H1 (cell line): ENCODE results near the gene DYRK1A. TPM values are rescaled to one million over a fixed set of nuclear protein-coding genes. Genes with fewer than 3 reads are reported as not detected.
A peak's percentile ranks its signal among the peaks of the same experiment; 100 is the strongest.

Experiments
- CTCF ChIA-PET: fragments of 300-600 bp; sonication (Branson Sonifier 250); formaldehyde crosslinking; loops from one replicate; lab custom pipeline; 2021; ENCODE audit not compliant: partially characterized antibody; lab: Charles Lee
- POLR2A ChIA-PET: fragments of 300-600 bp; sonication (Branson Sonifier 250); formaldehyde crosslinking; loops from one replicate; lab custom pipeline; 2021; ENCODE audit warnings: inconsistent platforms; ENCODE audit not compliant: partially characterized antibody; lab: Charles Lee
- DNase-seq, 2 experiments: peaks; one replicate each; pipeline versions ENCODE4 v3.0.0 to v3.0.0-alpha.2; 2010 to 2022; ENCODE audit warnings: low spot score in 2 of 2, low read depth in 1 of 2, mixed read lengths in 1 of 2
- FAIRE-seq: peaks from 2 replicates; lab custom pipeline; 2011; peaks lifted over from hg19 to GRCh38; lab: Jason Lieb, UNC
- H2AFZ ChIP-seq: 2 replicates; pipeline ENCODE4 v1.8.1; 2012; ENCODE audit warnings: low read length, inconsistent platforms
- H2AK5ac ChIP-seq: 2 replicates; pipeline ENCODE4 v1.6.1; 2013; ENCODE audit warnings: low read depth, low read length
- H2BK120ac ChIP-seq: replicated peaks from 2 replicates; pipeline ENCODE3; 2013; ENCODE audit warnings: low read depth, low read length, inconsistent platforms
- H2BK12ac ChIP-seq: 2 replicates; pipeline ENCODE4 v1.6.1; 2013; ENCODE audit warnings: low read depth, low read length
- H2BK15ac ChIP-seq: 2 replicates; pipeline ENCODE4 v1.6.1; 2013; ENCODE audit warnings: low read length
- H2BK20ac ChIP-seq: 2 replicates; pipeline ENCODE4 v1.6.1; 2013; ENCODE audit warnings: low read length
- H2BK5ac ChIP-seq: 2 replicates; pipeline ENCODE4 v1.6.1; 2013; ENCODE audit warnings: low read depth, low read length
- H3K14ac ChIP-seq: 2 replicates; pipeline ENCODE4 v1.6.1; 2013; ENCODE audit warnings: inconsistent platforms; ENCODE audit not compliant: insufficient read length
- H3K18ac ChIP-seq: 2 replicates; pipeline ENCODE4 v1.6.1; 2013; ENCODE audit warnings: low read length; ENCODE audit errors: extremely low read depth
- H3K23ac ChIP-seq: 2 replicates; pipeline ENCODE4 v1.6.1; 2013; ENCODE audit warnings: inconsistent platforms; ENCODE audit not compliant: insufficient read length
- H3K23me2 ChIP-seq: 2 replicates; pipeline ENCODE4 v1.6.1; 2013; ENCODE audit warnings: low read depth, low read length
- H3K27ac ChIP-seq: 2 replicates; pipeline ENCODE4 v1.6.1; 2011; ENCODE audit warnings: low read depth, low read length, inconsistent platforms
- H3K27me3 ChIP-seq, 4 experiments: replicated peaks in 1 of 4; 1 replicate in 1 of 4; 2 replicates in 3 of 4; pipeline versions ENCODE4 v1.6.1 to v1.8.1; 2011 to 2013; ENCODE audit warnings: low read length in 3 of 4, mild to moderate bottlenecking in 3 of 4, inconsistent platforms in 2 of 4, mixed read lengths in 2 of 4, moderate library complexity in 1 of 4; ENCODE audit not compliant: control insufficient read depth in 3 of 4, insufficient read depth in 3 of 4; ENCODE audit errors: extremely low read depth in 1 of 4
- H3K36me3 ChIP-seq, 4 experiments: 2 replicates each; pipeline versions ENCODE4 v1.6.1 to v1.8.1; 2011 to 2013; ENCODE audit warnings: mild to moderate bottlenecking in 4 of 4, low read length in 3 of 4, moderate library complexity in 2 of 4, control low read depth in 1 of 4, inconsistent platforms in 1 of 4; ENCODE audit not compliant: insufficient read depth in 4 of 4, control insufficient read depth in 2 of 4
- H3K4ac ChIP-seq: replicated peaks from 2 replicates; pipeline ENCODE3; 2013; ENCODE audit warnings: low read length, low read depth, mixed read lengths, inconsistent platforms; ENCODE audit not compliant: insufficient read length
- H3K4me1 ChIP-seq, 4 experiments: replicated peaks in 1 of 4; 1 replicate in 1 of 4; 2 replicates in 3 of 4; pipeline versions ENCODE4 v1.6.1 to v1.8.1; 2011 to 2013; ENCODE audit warnings: low read length in 3 of 4, inconsistent platforms in 2 of 4, mixed read lengths in 1 of 4; ENCODE audit not compliant: insufficient read depth in 4 of 4, control insufficient read depth in 3 of 4
- H3K4me2 ChIP-seq, 2 experiments: 2 replicates each; pipeline versions ENCODE4 v1.6.1 to v1.8.1; 2011 to 2013; ENCODE audit warnings: low read depth in 2 of 2, low read length in 2 of 2, control low read depth in 1 of 2, inconsistent platforms in 1 of 2, mild to moderate bottlenecking in 1 of 2; ENCODE audit not compliant: insufficient read depth in 1 of 2
- H3K4me3 ChIP-seq, 4 experiments: fragments of 200-600, 300-600 bp in 1 of 4; sonication (generic), shearing (Covaris generic), sonication (Bioruptor Twin) in 1 of 4; 2 replicates each; pipeline versions ENCODE4 v1.5.1 to v1.8.1; 2011 to 2016; ENCODE audit warnings: low read length in 4 of 4, low read depth in 3 of 4, control low read depth in 2 of 4, inconsistent platforms in 2 of 4, mild to moderate bottlenecking in 2 of 4, mixed read lengths in 1 of 4, moderate library complexity in 1 of 4; ENCODE audit not compliant: insufficient read depth in 2 of 4; ENCODE audit errors: extremely low read depth in 1 of 4
- H3K56ac ChIP-seq: replicated peaks from 2 replicates; pipeline ENCODE3; 2013; ENCODE audit warnings: low read depth, mild to moderate bottlenecking, mixed read lengths, low read length, inconsistent platforms; ENCODE audit not compliant: insufficient read length
- H3K79me1 ChIP-seq: 2 replicates; pipeline ENCODE4 v1.6.1; 2013; ENCODE audit warnings: low read depth, low read length, control low read depth
- H3K79me2 ChIP-seq, 2 experiments: 2 replicates each; pipeline versions ENCODE4 v1.6.1 to v1.8.1; 2012 to 2013; ENCODE audit warnings: low read length in 2 of 2, mild to moderate bottlenecking in 2 of 2, inconsistent platforms in 1 of 2; ENCODE audit not compliant: insufficient read depth in 2 of 2, control insufficient read depth in 1 of 2
- H3K9ac ChIP-seq, 4 experiments: replicated peaks in 1 of 4; 1 replicate in 1 of 4; 2 replicates in 3 of 4; pipeline versions ENCODE4 v1.6.1 to v1.8.1; 2011 to 2013; ENCODE audit warnings: low read depth in 3 of 4, low read length in 3 of 4, control low read depth in 2 of 4, mild to moderate bottlenecking in 2 of 4, moderate library complexity in 2 of 4, inconsistent platforms in 1 of 4; ENCODE audit errors: extremely low read depth in 1 of 4
- H3K9me3 ChIP-seq, 2 experiments: 2 replicates each; pipeline versions ENCODE4 v1.6.1 to v1.8.1; 2012 to 2013; ENCODE audit warnings: mild to moderate bottlenecking in 2 of 2, moderate library complexity in 2 of 2, control low read depth in 1 of 2, inconsistent platforms in 1 of 2, low read depth in 1 of 2, low read length in 1 of 2, mixed read lengths in 1 of 2; ENCODE audit not compliant: insufficient read depth in 2 of 2
- H4K20me1 ChIP-seq, 2 experiments: replicated peaks in 1 of 2; 2 replicates each; pipeline versions ENCODE3 to v1.8.1; 2011 to 2013; ENCODE audit warnings: inconsistent platforms in 2 of 2, low read length in 2 of 2, mild to moderate bottlenecking in 1 of 2; ENCODE audit not compliant: insufficient read depth in 2 of 2, control insufficient read depth in 1 of 2
- H4K5ac ChIP-seq: 2 replicates; pipeline ENCODE4 v1.6.1; 2013; ENCODE audit warnings: low read length, low read depth, mixed read lengths, inconsistent platforms; ENCODE audit not compliant: insufficient read length
- H4K8ac ChIP-seq: 2 replicates; pipeline ENCODE4 v1.8.0; 2013; ENCODE audit warnings: mild to moderate bottlenecking, moderate library complexity, low read length, inconsistent platforms; ENCODE audit not compliant: insufficient read depth; ENCODE audit errors: extremely low read depth
- H4K91ac ChIP-seq: replicated peaks from 2 replicates; pipeline ENCODE3; 2013; ENCODE audit warnings: low read length, mixed read lengths, inconsistent platforms; ENCODE audit not compliant: insufficient read length
- MAFK ChIP-seq: IDR thresholded peaks from 2 replicates; pipeline ENCODE4 v1.6.1; 2012; ENCODE audit warnings: low read depth, mild to moderate bottlenecking, improper control_type of control experiment, low read length
- SAP30 ChIP-seq: fragments of 300-600 bp; sonication (generic); IDR thresholded peaks from 2 replicates; pipeline ENCODE4 v1.7.1; 2012; ENCODE audit warnings: low read length, moderate library complexity, mild to moderate bottlenecking, inconsistent platforms; ENCODE audit not compliant: insufficient read depth, insufficient replicate concordance
- whole genome bisulfite sequencing, 2 experiments: shearing (Covaris generic) in 1 of 2; methylation state at CpG; one replicate each; pipeline versions ENCODE4 v1.1.6 to v1.1.7; 2013 to 2015; ENCODE audit warnings: low lambda C conversion rate in 2 of 2, mixed read lengths in 2 of 2, inconsistent platforms in 1 of 2, low coverage in 1 of 2, missing lambda C conversion rate in 1 of 2; ENCODE audit not compliant: insufficient replicate concordance in 2 of 2, insufficient coverage in 1 of 2, insufficient read length in 1 of 2; ENCODE audit errors: extremely low coverage in 1 of 2, missing lambda C conversion rate in 1 of 2; 5-methylcytosine and 5-hydroxymethylcytosine counted together
- polyA plus RNA-seq, 7 experiments: library from polyadenylated mRNA; depleted of rRNA in 3 of 7; stranded (reverse) in 5 of 7; unstranded in 2 of 7; fragments of >200 nt in 5 of 7; fragments of 200-250 nt in 2 of 7; gene quantifications; 1 replicate in 5 of 7; 2 replicates in 1 of 7; 4 replicates in 1 of 7; pipeline versions ENCODE4 v1.2.1 to v1.2.3, GENCODE V29; 2011 to 2013; ENCODE audit warnings: missing spikeins in 2 of 7, mixed read lengths in 2 of 7
- total RNA-seq: library from RNA; stranded (reverse); fragmentation: NEBNext Ultra II Directional; extraction: Animal tissue kit (Norgen Biotek cat#: 25700); gene quantifications from 2 replicates; pipeline ENCODE4 v1.2.1, GENCODE V29; 2021

Gene DYRK1A
- total and polyA plus RNA-seq, 2 of the 8 experiments (the other 6 are each of a cell fraction or from before 2014, with no cell fraction given): 61.1 to 62.2 TPM

GRCh38 chr21:37537391-37537996 is 170.9 kb downstream of the DYRK1A start:
- DNase-seq (no peak), FAIRE-seq (no peak)
- peak overlapping the region; percentile 91; the same call in 1 of the 2 replicates for H2BK12ac ChIP-seq
- no peaks in the 10 kb centered on the region for H4K20me1 ChIP-seq
- H3K36me3 ChIP-seq: no peaks in the 10 kb centered on the region
- H2BK15ac ChIP-seq: no peak overlapping the region
- H2BK120ac ChIP-seq: peak overlapping the region; percentile 84
- no peak overlapping the region for H3K23ac ChIP-seq
- H3K9ac ChIP-seq: no peak overlapping the region
- H3K18ac ChIP-seq: peak overlapping the region; percentile 62; the same call in 1 of the 2 replicates
- no peak overlapping the region for H3K4ac ChIP-seq
- H3K14ac ChIP-seq: no peak overlapping the region
- H3K23me2 ChIP-seq: peaks cover 1% of the 10 kb centered on the region; the same call in 1 of the 2 replicates
- H2AFZ ChIP-seq: no peak overlapping the region
- H3K4me3 ChIP-seq: no peak overlapping the region
- peak overlapping the region; percentile 75; the same call in 1 of the 2 replicates for H2BK20ac ChIP-seq
- peak overlapping the region; percentile 37; the same call in 1 of the 2 replicates for H3K27ac ChIP-seq
- TF ChIP-seq MAFK: no peak
- no peak for TF ChIP-seq SAP30
- no peak overlapping the region for H3K56ac ChIP-seq
- ChIA-PET CTCF (interaction anchor here (1.3 kb wide), 1 partner anchor 75 kb away, joined by 4 read pairs; no protein-coding TSS in a partner anchor), POLR2A (interaction anchor here (0.6 to 1.1 kb wide), 2 partner anchors 13 to 269 kb away, joined by 3 read pairs; no protein-coding TSS in a partner anchor)
- H3K79me1 ChIP-seq: no peaks in the 10 kb centered on the region
- peak overlapping the region; percentile 96 for H4K91ac ChIP-seq
- no peaks in the 10 kb centered on the region for H3K27me3 ChIP-seq
- H4K8ac ChIP-seq: no peak overlapping the region
- H2BK5ac ChIP-seq: peak overlapping the region; percentile 98
- H3K79me2 ChIP-seq: no peaks in the 10 kb centered on the region
- H4K5ac ChIP-seq: peak overlapping the region; percentile 22
- H3K9me3 ChIP-seq: peaks cover 0 to 2% of the 10 kb centered on the region in 2 experiments; a peak in 2 of 4 replicates
- H2AK5ac ChIP-seq: peak overlapping the region; percentile 29; the same call in 1 of the 2 replicates
- no peak overlapping the region for H3K4me2 ChIP-seq
- no peaks in the 10 kb centered on the region; a peak in 1 of 7 replicates for H3K4me1 ChIP-seq
- WGBS, 2 experiments: 78% methylated on average over 4 of the region's 4 CpGs; no CpG with 5 or more reads in 1 of the 2 experiments
